Ureter (tissue), 1 donor: ENCODE data around the gene FRMD7. TPM values are rescaled to one million over a fixed set of nuclear protein-coding genes. Genes with fewer than 3 reads are reported as not detected.
"Not testable (repeated sequence)": the region's sequence is repeated elsewhere in the genome, so short reads cannot be mapped to it uniquely, and the experiment has no call there.

Source experiments
- DNase-seq: peaks from one replicate; pipeline ENCODE4 v3.0.0-alpha.2; 2020; ENCODE audit warnings: low spot score
- total RNA-seq: library from RNA; stranded (reverse); gene quantifications from one replicate; pipeline ENCODE4 v1.2.4, GENCODE V29; 2023
- donor health status: DM: yes; HTN: yes; CAD: no.

FRMD7 gene
- total RNA-seq, 1 donor from 2014 or later = 1.6 TPM

DNA sequence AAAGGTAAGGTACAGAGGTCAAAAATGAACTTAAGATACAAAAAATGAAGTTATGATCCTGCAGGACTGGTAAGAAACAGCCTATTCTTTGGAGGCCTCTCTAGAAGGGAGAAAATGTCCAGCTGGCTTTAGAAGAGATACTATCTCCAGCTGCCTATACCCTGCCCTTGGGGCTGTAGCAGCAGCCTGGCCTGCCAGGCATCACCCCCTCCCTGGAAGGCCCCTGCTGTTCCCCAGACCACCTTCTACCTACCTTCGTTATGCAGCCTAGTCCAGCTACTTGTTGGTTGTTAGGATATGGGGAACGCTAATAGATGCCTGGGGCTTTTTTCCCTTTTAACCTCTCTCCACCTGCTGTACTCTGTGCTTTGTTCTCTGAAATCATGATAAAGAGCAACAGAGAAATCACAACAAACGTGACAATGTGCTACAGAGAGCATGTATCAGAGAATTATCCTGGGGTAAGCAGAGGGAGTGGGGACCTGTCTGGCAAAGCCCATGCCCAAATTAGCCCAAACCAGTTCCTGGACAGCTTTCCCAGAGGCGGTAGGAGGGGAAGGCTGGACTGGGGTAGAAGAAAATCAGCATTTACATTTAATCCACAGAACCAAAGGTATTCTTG, 34.5 kb downstream of the FRMD7 start:
- no peak for DNase-seq

DNA sequence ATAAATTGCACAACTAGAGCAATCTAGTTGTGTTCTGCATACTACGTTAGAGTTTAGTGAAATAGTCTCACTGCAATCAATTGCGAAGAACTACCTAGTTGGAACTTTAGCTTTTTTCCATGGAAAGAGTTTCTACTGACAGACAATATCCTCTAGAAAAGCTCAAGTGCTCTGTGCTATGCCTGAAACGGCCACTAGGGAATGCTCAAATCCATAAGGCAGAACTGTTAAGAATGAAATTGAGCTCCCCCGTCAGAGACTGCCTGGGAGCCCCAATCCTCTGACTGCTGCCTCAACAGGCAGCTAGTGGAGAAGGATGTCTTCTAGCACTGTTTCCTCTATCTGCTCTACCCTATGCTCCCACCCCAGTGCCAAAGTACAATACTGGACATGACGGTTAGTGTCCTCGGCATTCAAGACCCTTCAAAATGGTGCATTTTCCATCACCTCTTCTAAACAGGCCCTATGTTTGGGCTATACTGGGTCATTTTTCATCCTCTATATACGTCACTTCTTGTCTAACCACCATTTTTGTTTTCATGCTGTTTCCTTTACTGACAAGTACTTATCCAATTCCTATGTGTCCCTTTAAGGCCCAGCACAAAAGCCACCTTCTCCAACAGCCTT, 35.3 kb downstream of the FRMD7 start:
- peak; percentile 65 for DNase-seq

DNA sequence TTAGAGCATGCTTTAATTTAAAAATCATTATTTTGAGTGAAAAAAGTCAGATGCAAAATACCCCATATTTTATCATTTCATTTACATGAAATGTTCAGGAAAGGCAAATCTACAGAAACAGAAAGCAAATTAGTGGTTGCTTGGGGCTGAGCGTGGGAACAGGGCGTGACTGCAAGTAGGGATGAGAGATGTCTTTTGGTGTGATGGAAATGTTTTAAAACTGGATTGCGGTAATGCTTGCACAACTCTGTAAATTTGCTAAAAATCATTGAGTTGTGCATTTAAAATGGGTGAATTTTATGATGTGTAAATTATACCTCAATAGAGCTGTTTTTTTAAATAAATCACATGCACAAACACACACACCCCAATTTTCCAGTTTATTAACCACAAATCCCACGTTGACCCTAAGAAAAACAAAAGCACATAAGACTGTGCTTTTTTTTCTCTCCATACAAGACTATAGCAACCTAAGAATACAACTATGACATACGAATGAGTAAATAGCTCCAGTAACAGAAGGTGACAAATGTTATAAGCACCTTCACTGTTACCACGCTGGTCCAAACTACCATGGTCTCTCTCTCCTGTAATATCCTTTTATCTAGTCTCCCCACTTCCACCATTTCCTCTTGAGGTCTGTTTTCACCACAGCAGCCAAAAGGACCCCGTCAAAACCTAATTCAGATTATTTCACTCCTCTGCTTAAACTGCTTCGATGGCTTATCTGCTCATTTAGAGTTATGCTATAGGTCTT, 37.2 kb downstream of the FRMD7 start:
- DNase-seq = no peak

DNA sequence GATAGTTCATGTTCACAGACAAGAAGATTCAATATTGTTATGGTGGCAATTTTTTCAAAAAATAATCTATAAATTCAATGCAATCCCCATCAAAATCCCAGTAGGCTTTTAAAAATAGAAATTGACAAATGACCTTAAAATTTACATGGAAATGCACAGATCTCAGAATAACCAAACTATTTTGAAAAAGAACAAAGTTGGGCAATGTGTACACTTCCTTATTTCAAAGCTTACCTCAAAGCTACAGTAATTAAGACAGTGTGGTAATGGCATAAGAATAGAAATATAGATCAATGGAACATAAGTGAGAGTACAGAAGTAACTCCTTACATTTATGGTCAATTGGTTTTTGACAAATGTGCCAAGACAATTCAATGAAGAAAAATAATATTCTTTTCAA, 39.0 kb downstream of the FRMD7 start:
- DNase-seq = no peak

DNA sequence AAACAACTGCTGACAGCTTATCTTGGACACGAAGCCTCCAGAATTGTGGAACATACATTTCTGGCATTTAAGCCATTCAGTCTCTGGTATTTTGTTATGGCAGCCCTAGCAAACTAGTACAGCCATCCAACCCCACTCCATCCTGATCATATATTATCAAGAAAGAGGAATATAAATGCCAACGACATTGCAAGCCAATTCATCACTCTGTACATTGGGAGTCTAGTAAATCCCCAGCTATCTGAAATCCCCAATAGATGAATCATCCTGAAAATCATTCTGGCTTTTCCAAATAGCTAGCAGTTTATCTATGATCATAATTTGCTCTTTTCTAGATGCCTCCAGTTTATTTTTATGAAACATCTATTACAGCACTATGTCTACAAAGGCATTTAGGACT, 41.1 kb downstream of the FRMD7 start:
- DNase-seq = no peak

DNA sequence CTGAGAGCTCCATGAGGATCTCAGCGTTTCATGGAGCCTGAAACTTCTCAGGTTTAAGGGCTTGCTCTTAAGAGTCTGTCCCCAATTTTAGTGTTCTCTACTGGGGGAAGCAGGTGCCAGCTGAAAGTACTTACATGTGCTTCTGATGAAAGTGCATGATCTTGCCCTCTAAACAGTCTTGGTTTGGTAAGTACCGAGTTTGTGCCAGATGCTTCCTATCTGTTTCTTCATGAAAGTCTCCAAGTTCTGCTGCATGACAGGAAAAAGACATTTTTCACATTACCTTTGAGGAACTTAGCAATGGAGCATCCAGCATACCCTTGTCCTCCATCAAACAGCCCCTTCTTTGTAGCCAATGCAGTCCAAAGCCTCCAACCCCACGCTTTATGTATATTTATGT, 42.0 kb downstream of the FRMD7 start:
- DNase-seq = no peak

DNA sequence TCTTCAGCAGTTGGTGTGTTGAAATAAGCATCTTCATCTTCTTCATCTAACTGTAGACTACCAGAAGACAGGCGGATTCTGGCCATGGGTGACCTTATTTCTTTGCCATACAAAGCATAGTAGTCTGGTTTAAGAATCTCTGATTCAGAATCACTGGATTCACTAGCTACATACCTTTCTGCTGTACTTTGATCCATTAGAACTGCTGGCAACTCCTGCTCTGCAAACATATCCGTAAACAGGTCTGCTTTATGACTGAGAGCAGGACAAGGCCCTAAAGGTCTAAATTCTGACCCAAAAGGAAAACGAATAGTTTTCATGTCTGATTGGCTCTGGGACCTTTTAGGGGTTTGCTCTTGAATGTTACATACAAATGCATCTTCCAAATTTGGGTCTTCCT, 49.9 kb downstream of the FRMD7 start:
- DNase-seq = no peak

DNA sequence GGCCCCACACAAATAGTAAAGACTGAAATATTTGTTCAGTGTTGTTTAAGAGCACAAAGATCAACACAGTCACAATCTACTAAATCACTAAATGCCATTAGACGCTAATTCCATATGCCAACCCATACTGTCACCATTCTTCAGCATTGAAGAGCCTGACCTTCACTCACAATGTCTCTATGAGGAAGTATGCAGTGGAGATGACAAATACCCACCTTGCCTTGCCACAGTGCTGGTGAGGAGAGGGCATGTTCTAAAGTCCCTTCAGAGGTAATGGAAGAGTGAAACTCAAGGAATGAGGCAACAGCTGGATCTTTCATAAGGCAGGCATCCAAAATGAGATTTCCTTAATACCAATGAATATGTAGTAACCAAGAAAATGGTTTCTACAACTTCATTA, 50.4 kb downstream of the FRMD7 start:
- DNase-seq = no peak

DNA sequence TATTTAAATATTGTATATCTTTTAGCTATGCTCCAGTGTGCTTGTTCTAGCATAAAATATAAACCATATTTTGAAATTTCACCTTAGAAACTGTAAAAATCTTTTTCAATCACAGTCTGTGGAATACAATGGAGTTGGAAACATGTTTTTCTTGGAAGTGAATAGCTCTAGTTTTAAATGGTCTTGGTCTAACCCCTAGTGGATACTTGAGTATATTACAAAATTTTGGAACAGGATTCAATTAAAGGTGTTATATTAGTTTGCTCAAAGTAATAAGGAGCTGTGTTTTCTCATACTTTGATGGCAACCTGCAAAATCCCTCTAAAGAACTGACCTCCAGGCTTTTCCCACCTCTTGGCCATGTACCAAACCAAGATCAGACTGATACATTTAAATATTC, 56.6 kb downstream of the FRMD7 start:
- no peak for DNase-seq

DNA sequence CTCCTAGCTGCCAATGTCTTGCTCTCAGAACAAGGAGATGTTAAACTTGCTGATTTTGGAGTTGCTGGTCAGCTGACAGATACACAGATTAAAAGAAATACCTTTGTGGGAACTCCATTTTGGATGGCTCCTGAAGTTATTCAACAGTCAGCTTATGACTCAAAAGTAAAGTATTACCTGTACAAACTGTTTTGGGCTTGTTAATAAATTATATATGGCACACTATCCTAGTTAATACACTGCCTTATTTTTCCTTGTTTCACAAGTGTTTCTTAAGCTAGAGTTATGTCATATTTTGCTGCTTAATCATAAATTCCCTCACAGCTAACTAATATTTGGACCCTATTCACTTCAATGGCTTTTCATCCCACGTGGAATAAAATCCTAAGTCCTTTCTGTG, 59.4 kb downstream of the FRMD7 start:
- DNase-seq = no peak

DNA sequence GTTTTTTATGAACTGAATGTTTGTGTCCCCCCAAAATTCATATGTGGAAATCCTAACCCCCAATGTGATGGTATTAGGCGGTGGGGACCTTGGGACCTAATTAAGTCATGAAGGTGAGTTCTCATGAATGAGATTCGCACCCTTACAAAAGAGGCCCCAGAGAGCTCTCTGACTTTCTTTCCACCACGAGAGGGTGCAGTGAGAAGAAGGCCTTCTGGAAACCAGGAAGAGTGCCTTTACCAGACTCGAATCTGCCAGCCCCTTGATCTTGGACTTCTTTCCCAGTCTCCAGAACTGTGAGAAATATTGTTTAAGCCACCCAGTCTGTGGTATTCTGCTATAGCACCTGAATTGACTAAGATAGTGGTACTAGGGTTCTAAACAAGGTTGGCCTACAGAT, 64.0 kb downstream of the FRMD7 start:
- DNase-seq = no peak

DNA sequence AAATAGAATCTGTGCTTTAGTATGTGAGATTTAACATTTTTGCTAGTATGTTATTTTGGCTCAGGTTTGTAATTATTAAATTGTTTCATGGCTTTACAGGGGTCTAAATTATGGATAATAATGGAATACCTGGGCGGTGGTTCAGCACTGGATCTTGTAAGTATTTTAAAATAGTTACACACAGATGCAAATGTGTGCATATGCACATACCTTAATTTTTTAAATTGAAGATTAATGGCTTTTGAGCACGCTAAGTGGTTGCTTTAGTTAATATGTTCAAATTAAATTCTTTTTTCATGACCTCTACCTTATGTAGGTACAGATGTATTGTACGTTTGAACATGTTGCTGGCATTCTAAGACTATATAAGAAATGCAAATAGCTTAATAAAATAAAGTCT, 64.5 kb downstream of the FRMD7 start:
- DNase-seq = no peak

DNA sequence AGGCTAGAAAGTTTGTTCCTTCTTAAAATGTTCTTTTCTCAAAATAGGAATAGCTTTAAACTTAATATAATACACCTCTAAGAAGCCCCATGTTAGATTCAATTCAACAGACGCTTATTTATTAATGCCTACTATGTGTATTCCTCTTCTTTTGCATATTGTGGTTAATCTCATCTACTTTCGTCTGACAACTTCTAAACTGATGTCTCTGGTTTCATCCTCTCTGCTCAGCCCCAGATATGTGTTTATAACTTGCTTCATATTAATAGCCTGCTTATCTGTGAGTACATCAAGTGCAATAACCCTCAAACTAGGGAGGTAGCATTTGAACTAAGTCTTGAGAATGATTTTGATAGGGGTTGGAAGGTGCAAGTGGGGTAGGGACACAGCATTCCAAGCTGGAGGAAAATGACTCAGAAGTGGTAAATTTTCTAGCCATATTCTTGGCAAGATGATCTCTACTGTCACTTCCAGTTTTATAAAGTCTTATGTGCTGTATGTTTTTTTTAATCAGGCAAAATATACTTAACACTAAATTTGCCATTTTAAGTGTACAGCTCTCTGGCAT, 67.8 kb downstream of the FRMD7 start:
- DNase-seq = no peak

DNA sequence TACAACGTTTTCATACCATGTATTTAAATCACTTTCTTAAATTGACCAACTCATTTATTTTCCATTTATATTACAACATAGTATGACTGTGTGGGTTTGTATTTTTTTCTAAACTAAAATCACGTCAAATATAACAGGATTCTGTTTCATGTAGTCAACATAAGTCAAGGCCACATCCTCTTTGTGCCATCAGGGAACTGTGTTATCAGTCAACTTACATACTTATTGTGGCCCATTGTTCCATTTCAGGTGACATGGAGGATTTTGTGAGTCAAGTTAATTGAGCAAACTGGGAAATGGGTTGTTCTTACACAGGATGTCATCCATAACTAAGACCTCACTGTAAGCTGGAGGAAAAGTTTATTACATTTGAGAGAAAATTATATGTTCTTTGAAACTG, 68.8 kb downstream of the FRMD7 start:
- DNase-seq = no peak

DNA sequence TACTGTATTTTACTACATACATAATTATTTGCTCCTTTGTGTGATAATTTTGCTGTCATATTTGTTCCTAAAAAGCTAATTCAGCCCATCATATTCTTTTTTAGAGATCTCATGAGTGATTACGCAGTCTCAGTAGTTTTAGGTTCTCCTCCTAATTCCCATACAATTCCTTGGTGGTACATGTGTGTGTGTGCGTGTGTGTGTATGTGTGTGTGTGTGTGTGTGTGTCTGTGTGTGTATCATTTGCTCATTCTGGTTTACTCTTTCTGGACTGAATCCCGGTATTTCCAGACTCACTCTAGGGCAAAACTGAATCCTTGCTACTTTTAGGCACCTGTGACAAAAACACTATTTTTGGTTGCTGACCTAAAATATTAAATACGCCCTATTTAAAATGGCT, 69.8 kb downstream of the FRMD7 start:
- DNase-seq = no peak

DNA sequence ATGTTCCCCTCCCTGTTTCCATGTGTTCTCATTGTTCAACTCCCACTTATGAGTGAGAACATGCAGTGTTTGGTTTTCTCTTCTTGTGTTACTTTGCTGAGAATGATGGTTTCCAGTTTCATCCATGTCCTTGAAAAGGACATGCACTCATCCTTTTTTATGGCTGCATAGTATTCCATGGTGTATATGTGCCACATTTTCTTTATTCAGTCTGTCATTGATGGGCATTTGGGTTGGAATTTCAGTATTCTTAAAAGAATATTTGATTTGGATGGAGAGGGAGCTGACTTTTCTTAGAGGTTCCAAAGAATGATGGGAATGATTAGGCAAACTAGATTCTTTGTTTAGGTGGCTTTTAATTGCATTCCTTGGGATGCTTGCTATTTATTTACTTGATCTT, 76.0 kb downstream of the FRMD7 start:
- DNase-seq = not testable (repeated sequence)

DNA sequence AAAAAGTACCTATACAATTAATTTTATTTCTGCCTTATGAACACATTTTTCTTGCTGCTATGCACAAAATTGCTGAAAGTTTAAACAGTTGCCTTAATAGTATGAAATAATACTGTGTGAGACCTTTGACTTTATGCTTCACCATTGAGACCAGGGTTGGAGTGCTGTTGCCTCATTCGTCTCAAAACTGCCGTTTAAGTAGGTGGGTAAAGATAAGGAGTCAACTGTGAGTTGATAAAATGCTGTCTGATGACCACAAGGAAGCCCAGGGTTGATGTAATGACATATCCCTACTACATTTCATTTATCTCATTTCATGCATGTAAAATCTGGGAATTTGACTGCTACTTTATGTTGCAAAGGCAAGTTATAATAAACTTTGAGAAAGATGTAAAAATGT, 81.3 kb downstream of the FRMD7 start:
- DNase-seq = no peak

DNA sequence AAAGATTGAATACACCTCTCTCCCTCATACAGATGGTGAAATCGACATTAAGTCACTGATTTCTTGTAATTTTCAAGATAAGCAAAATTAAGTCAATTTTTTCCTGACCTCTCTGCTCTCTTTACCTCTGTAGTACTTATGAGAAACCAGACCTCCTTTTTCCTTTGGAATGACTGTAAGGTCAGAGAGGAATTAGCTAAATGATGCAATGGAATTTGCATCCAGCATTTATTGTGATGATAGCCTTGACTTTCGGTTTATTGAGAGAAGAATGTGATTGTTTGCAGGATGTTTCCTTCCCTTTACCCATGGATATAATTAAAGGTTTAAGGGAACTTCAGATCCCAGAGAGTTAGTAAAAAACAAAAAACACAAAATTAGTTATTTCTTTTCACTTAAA, 82.4 kb downstream of the FRMD7 start:
- DNase-seq = no peak

DNA sequence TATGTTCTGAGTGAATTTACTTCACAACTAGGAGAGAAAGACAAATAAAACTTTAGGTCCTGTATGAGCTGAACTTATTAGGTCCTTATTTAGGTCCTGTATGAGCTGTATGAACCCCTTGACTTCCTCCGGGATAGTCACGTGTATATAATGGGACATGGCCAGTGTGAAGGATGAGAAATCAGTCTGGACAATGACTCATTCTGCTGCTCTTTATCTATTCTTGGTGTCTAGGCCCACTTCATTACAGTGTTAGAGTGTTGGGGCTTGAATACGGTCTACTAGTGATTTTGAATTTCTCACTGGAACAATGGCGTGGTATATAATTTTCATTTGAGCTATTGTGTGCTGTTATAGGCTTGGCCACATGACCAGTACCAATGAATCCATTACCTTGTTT, 82.9 kb downstream of the FRMD7 start:
- DNase-seq = no peak

DNA sequence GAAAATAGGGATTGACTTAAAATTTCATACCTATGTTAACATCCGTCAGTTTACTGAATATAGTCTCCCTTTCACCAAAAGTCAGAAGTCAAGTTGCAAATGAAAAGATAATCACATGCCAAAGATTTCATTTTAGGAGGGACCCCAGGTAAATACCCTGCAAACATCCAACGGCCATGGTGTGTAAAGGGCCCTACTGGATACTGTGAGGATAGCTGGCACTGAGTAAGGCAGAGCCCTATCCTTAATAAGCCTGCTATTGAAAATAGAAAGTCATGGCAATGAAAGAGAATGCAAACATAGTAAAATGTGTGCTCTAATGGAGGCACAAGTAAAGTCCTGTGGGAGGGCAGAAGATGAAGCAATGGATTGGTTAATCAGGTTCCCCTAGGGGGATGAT, 83.8 kb downstream of the FRMD7 start:
- no peak for DNase-seq

DNA sequence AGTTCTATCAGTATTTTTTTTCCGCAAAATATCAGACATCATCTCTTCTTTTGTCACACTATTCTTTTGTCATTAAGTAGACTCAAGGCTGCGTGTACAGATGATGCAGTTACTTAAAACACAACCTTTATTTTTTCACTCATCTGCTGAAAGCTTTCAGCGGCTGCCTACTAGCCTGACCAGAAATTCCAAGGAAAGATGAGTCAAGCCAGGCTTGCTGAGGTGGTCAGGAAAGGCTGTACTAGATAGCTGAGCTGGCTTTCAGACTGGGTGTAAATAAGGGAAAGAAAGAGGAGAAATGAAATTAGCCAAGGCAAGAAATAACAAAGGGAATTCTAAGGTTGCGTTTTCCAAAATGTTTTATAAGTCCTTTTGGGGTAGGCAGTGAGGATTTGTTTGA, 86.8 kb downstream of the FRMD7 start:
- DNase-seq = no peak

DNA sequence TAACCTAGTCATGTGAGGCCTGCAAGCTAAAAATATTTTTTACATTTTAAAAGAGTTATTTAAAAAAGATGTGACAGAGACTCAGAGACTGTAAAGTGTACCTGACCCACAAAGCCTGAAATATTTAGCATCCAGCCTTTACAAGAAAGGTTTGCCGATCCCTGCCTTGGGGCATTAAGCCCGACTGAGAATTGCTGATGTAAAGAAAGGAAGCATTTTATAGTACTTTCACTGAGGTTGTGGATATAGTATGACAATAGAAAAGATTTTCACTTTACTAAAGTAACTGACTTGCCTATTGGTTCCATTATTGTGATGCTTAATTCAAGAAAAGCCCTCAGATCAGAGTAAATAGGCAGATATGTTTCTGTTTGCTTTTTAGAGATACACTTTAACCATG, 87.8 kb downstream of the FRMD7 start:
- DNase-seq = no peak

DNA sequence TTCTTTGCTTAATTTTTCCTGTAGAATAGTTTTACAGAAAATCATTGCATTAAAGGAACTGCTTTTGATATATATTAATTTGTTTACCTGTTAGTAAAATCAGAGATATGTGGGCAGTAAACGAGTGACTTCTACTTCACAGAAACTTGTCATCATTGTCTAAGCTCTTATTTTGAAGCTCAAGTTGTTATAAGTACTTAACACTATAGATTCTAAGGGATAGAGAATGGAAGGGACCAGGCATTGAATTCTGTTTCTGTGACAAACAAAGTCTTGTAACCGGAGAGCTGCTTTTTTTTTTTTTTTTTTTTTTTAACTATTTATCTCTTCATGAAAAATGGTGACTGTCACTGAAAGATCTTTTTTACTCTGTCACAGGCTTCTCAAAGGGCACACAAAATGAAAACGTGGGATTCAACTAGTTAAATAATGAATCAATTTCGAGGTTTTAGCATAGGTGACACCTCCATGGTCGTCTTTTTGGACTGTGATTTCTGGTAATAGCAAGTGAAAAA, 90.3 kb downstream of the FRMD7 start:
- no peak for DNase-seq
